OCI-LY7 (cell line): ENCODE measurements around the gene GDE1. TPM values are rescaled to one million over a fixed set of nuclear protein-coding genes. Genes with fewer than 3 reads are reported as not detected.

Source experiments
- BruUV-seq: library from RNA; stranded (reverse); fragments of 400-500 nt; replicated peaks from 2 replicates; lab custom pipeline; 2021; lab: Mats Ljungman, UMichigan
- CTCF ChIA-PET: fragments of 300-600 bp; sonication (Branson Sonifier 250); formaldehyde crosslinking; loops from one replicate; lab custom pipeline; 2022; ENCODE audit warnings: antibody characterized with exemption; ENCODE audit not compliant: unreplicated experiment; lab: Charles Lee
- POLR2A ChIA-PET: fragments of 300-600 bp; sonication (Branson Sonifier 250); formaldehyde crosslinking; loops from one replicate; lab custom pipeline; 2022; ENCODE audit warnings: antibody characterized with exemption; lab: Charles Lee
- DNase-seq: peaks from one replicate; pipeline ENCODE4 v3.0.0-alpha.2; 2015; ENCODE audit warnings: low spot score
- H2AFZ ChIP-seq: fragments of 200-600 bp; sonication (generic), shearing (Covaris generic); 2 replicates; pipeline ENCODE4 v1.6.1; 2014; ENCODE audit warnings: mild to moderate bottlenecking, antibody characterized with exemption, low read length, moderate library complexity
- H3K27ac ChIP-seq: fragments of 200-600 bp; sonication (generic); 2 replicates; pipeline ENCODE4 v1.5.1; 2014; ENCODE audit warnings: mixed run types, low read depth, mild to moderate bottlenecking, moderate library complexity, low read length, inconsistent platforms; ENCODE audit not compliant: poor library complexity, severe bottlenecking
- H3K36me3 ChIP-seq: fragments of 200-600 bp; sonication (generic); 2 replicates; pipeline ENCODE4 v1.6.1; 2014; ENCODE audit warnings: mild to moderate bottlenecking, antibody characterized with exemption, low read length, moderate library complexity, mixed read lengths; ENCODE audit not compliant: insufficient read depth
- H3K4me1 ChIP-seq: fragments of 200-600 bp; sonication (generic); 2 replicates; pipeline ENCODE4 v1.5.1; 2014; ENCODE audit warnings: mild to moderate bottlenecking, low read length; ENCODE audit not compliant: insufficient read depth, poor library complexity, severe bottlenecking
- H3K4me2 ChIP-seq: fragments of 200-600 bp; sonication (generic); 2 replicates; pipeline ENCODE4 v1.6.1; 2014; ENCODE audit warnings: mild to moderate bottlenecking, low read length
- H3K4me3 ChIP-seq: fragments of 200-600 bp; sonication (generic); 2 replicates; pipeline ENCODE4 v1.5.1; 2014; ENCODE audit warnings: mild to moderate bottlenecking, low read depth, low read length; ENCODE audit not compliant: poor library complexity, severe bottlenecking
- H3K79me2 ChIP-seq: fragments of 200-600 bp; sonication (generic); 2 replicates; pipeline ENCODE4 v1.6.1; 2016; ENCODE audit warnings: low read depth, mild to moderate bottlenecking, low read length, moderate library complexity, mixed read lengths; ENCODE audit not compliant: insufficient read depth
- H3K9me2 ChIP-seq: fragments of 200-600 bp; sonication (generic); 2 replicates; pipeline ENCODE4 v1.6.1; 2016; ENCODE audit warnings: mild to moderate bottlenecking, low read length, mixed read lengths; ENCODE audit not compliant: insufficient read depth
- H3K9me3 ChIP-seq: fragments of 200-600 bp; sonication (generic); 2 replicates; pipeline ENCODE4 v1.6.1; 2014; ENCODE audit warnings: mild to moderate bottlenecking, mixed run types, low read length, mixed read lengths
- H4K20me1 ChIP-seq: fragments of 200-600 bp; sonication (generic); 2 replicates; pipeline ENCODE4 v1.6.1; 2014; ENCODE audit warnings: mild to moderate bottlenecking, antibody characterized with exemption, low read length, moderate library complexity, mixed read lengths; ENCODE audit not compliant: insufficient read depth
- EZH2phosphoT487 ChIP-seq: fragments of 200-600 bp; sonication (generic); IDR thresholded peaks from 2 replicates; pipeline ENCODE4 v1.6.1; 2018; ENCODE audit warnings: low read depth, borderline replicate concordance, mild to moderate bottlenecking, mixed run types, antibody characterized with exemption, low read length, moderate library complexity, mixed read lengths
- intact Hi-C: fragments of 100-400 bp; cut with micrococcal nuclease; formaldehyde crosslinking; loops from one replicate; pipeline ENCODE4 v1.10.0; 2022; ENCODE audit not compliant: unreplicated experiment
- total RNA-seq, 2 experiments: library from RNA; depleted of rRNA in 1 of 2; stranded (reverse); fragments of >200 nt in 1 of 2; shearing (Covaris generic) in 1 of 2; gene quantifications; 2 replicates each; pipeline ENCODE4 v1.2.3, GENCODE V29; 2014 to 2022
- TF ChIP-seq, protein P1 (sequence below): fragments of 200-600 bp; sonication (generic); conservative IDR thresholded peaks from 2 replicates; pipeline ENCODE4 v1.5.1; 2014; ENCODE audit warnings: mild to moderate bottlenecking, antibody characterized with exemption, low read length, moderate library complexity, mixed read lengths

Gene GDE1
- total RNA-seq, 2 experiments from 2014 or later, result 23.4 to 30.8 TPM

DNA sequence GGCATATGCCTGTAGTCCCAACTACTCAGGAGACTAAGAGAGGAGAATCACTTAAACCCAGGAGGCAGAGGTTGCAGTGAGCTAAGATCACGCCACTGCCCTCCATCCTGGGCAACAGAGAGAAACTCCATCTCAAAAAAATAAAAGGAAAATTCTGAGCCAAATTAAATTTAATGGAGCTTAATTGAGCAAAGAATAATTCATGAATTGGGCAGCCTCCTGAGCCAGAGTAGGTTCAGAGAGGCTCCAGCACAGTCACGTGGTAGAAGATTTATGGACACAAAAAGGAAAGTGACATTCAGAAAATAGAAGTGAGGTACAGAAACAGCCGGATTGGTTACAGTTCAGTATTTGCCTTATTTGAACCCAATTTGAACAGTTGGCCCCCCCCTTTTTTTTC lies 44.5 kb upstream of the GDE1 start:
- no peak for TF ChIP-seq EZH2phosphoT487
- TF ChIP-seq, protein P1, sequence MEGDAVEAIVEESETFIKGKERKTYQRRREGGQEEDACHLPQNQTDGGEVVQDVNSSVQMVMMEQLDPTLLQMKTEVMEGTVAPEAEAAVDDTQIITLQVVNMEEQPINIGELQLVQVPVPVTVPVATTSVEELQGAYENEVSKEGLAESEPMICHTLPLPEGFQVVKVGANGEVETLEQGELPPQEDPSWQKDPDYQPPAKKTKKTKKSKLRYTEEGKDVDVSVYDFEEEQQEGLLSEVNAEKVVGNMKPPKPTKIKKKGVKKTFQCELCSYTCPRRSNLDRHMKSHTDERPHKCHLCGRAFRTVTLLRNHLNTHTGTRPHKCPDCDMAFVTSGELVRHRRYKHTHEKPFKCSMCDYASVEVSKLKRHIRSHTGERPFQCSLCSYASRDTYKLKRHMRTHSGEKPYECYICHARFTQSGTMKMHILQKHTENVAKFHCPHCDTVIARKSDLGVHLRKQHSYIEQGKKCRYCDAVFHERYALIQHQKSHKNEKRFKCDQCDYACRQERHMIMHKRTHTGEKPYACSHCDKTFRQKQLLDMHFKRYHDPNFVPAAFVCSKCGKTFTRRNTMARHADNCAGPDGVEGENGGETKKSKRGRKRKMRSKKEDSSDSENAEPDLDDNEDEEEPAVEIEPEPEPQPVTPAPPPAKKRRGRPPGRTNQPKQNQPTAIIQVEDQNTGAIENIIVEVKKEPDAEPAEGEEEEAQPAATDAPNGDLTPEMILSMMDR, result no peak
- Histone ChIP-seq H3K79me2 (no peaks in the 10 kb centered on the region), H3K9me2 (no peaks in the 10 kb centered on the region), H4K20me1 (no peaks in the 10 kb centered on the region), H2AFZ (no peak overlapping the region), H3K9me3 (no peaks in the 10 kb centered on the region), H3K4me3 (no peak overlapping the region), H3K4me1 (no peaks in the 10 kb centered on the region), H3K27ac (no peak overlapping the region), H3K4me2 (no peak overlapping the region), H3K36me3 (peaks cover 46% of the 10 kb centered on the region)
- ChIA-PET POLR2A (no interaction called here), CTCF (no interaction called here)
- no TSS peak for BruUV-seq
- DNase-seq, result no peak
- intact Hi-C loops, result no loop called here

DNA sequence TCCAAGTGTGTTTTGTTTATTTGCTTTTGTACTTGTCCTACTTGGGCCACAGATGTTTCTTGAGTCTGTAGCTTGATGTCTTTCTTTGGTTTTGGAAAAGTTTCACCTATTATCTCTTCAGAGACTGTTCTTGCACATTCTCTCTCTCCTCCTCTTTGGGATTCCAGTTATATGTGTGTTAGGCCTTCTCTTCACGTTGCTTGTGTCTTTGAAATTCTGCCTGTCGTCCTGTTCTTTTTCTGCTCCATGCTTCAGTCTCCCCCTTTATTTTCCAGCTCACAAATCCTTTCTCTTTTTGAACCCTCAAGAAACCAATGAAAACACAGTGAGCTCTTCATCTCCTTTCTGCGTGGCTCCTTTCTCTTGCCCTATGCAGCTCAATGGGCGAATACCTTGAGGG lies 41.5 kb upstream of the GDE1 start:
- CTCF ChIA-PET, result no interaction called here
- H2AFZ ChIP-seq, result no peak overlapping the region
- TF ChIP-seq, protein P1, result no peak
- TF ChIP-seq EZH2phosphoT487, result no peak
- H3K79me2 ChIP-seq, result no peaks in the 10 kb centered on the region
- H3K9me3 ChIP-seq, result no peaks in the 10 kb centered on the region
- no peak overlapping the region for H3K4me3 ChIP-seq
- no peaks in the 10 kb centered on the region for H3K4me1 ChIP-seq
- H4K20me1 ChIP-seq, result no peaks in the 10 kb centered on the region
- POLR2A ChIA-PET, result interaction anchor here (0.5 to 0.7 kb wide), 2 partner anchors 12 to 49 kb away, joined by 3 read pairs; no protein-coding TSS in a partner anchor
- BruUV-seq, result no TSS peak
- H3K9me2 ChIP-seq, result no peaks in the 10 kb centered on the region
- no peak overlapping the region for H3K4me2 ChIP-seq
- peaks cover 32% of the 10 kb centered on the region for H3K36me3 ChIP-seq
- no peak overlapping the region for H3K27ac ChIP-seq
- DNase-seq, result no peak
- intact Hi-C loops, result no loop called here

DNA sequence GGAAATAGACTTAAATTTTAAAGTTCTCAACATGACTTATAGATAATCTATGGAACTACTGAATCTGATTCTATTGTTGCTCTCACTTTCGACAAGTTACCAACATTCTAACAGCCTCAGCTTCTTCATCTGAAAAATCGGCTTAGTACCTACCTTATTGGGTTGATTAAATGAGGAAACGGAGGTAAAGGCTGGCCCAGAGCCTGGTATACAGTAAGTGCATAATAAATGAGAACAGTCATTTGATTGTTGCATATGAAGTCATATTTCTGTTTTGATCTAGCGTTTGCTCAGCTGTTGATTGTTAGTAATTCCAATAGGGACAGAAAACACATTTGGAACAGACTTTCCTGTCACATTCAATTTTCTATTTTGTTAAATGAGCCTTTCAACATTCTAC lies 38.2 kb upstream of the GDE1 start:
- Histone ChIP-seq H3K4me2 (no peak overlapping the region), H4K20me1 (no peaks in the 10 kb centered on the region), H3K4me1 (peaks cover 7% of the 10 kb centered on the region), H3K27ac (no peak overlapping the region), H2AFZ (no peak overlapping the region), H3K36me3 (peaks cover 8% of the 10 kb centered on the region), H3K9me2 (no peaks in the 10 kb centered on the region), H3K79me2 (peaks cover 5% of the 10 kb centered on the region; the same call in 1 of the 2 replicates), H3K4me3 (no peak overlapping the region), H3K9me3 (no peaks in the 10 kb centered on the region)
- ChIA-PET CTCF (no interaction called here), POLR2A (no interaction called here)
- BruUV-seq, result no TSS peak
- intact Hi-C loops, result no loop called here
- DNase-seq, result no peak
- TF ChIP-seq EZH2phosphoT487, result no peak
- TF ChIP-seq, protein P1, result no peak
